Prostate gland (tissue), 2 donors: ENCODE data around the gene KCNG2.

Experiments used
- CTCF ChIP-seq, 4 experiments: fragments of 200-600 bp in 2 of 4; fragments of 450-650 bp in 2 of 4; sonication (generic) in 2 of 4; IDR thresholded peaks; 1 replicate in 3 of 4; 2 replicates in 1 of 4; pipeline ENCODE4 v1.5.1; 2016 to 2019; ENCODE audit warnings: antibody characterized with exemption in 4 of 4, mild to moderate bottlenecking in 2 of 4, moderate library complexity in 2 of 4
- POLR2A ChIP-seq: fragments of 450-650 bp; IDR thresholded peaks from one replicate; pipeline ENCODE4 v1.6.1; 2016; ENCODE audit warnings: antibody characterized with exemption, mild to moderate bottlenecking
- POLR2AphosphoS5 ChIP-seq: sonication (generic); formaldehyde crosslinking; IDR thresholded peaks from one replicate; pipeline ENCODE4 v1.6.1; 2017; ENCODE audit warnings: antibody characterized with exemption

- no peak for TF ChIP-seq POLR2A
- TF ChIP-seq CTCF (IDR thresholded peaks at IDR 0.05), result no peak
- TF ChIP-seq POLR2AphosphoS5, result no peak
Observed at GRCh38 chr18:79846936-79847557, 49.3 kb downstream of the KCNG2 start.
